PC-3 (cell line): ENCODE results near the gene SLC7A4. TPM values are rescaled to one million over a fixed set of nuclear protein-coding genes. Genes with fewer than 3 reads are reported as not detected.

Source experiments
- ATAC-seq: fragments of 200-7000 bp; cut with Tn5 transposase; 2 replicates; pipeline ENCODE4 v1.9.1; 2020; ENCODE audit warnings: mild to moderate bottlenecking, moderate library complexity
- BruUV-seq: library from RNA; stranded (reverse); fragments of 400-500 nt; replicated peaks from 2 replicates; lab custom pipeline; 2021; lab: Mats Ljungman, UMichigan
- CTCF ChIA-PET: fragments of 300-600 bp; sonication (Branson Sonifier 250); formaldehyde crosslinking; loops from one replicate; lab custom pipeline; 2022; ENCODE audit warnings: antibody characterized with exemption; lab: Charles Lee
- POLR2A ChIA-PET: fragments of 300-600 bp; sonication (Branson Sonifier 250); formaldehyde crosslinking; loops from one replicate; lab custom pipeline; 2022; ENCODE audit warnings: antibody characterized with exemption; ENCODE audit not compliant: unreplicated experiment; lab: Charles Lee
- DNase-seq: peaks from one replicate; pipeline ENCODE4 v3.0.0-alpha.2; 2015
- H2AFZ ChIP-seq: fragments of 300-600 bp; sonication (generic); 2 replicates; pipeline ENCODE4 v1.6.0; 2016; ENCODE audit warnings: antibody characterized with exemption, low read length
- H3F3A ChIP-seq: fragments of 300-600 bp; sonication (generic); one replicate; pipeline ENCODE4 v1.6.0; 2017; ENCODE audit warnings: antibody characterized with exemption, low read length, control low read depth, mild to moderate bottlenecking; ENCODE audit not compliant: unreplicated experiment
- H3K27ac ChIP-seq: fragments of 300-600 bp; sonication (generic); 2 replicates; pipeline ENCODE4 v1.5.1; 2016; ENCODE audit warnings: mild to moderate bottlenecking, low read length
- H3K27me3 ChIP-seq: fragments of 300-600 bp; sonication (generic); 2 replicates; pipeline ENCODE4 v1.6.1; 2016; ENCODE audit warnings: low read length, mixed read lengths
- H3K36me3 ChIP-seq: fragments of 300-600 bp; sonication (generic); 2 replicates; pipeline ENCODE4 v1.6.1; 2016; ENCODE audit warnings: low read depth, mixed run types, low read length, mixed read lengths
- H3K4me1 ChIP-seq: fragments of 300-600 bp; sonication (generic); 2 replicates; pipeline ENCODE4 v1.5.1; 2016; ENCODE audit warnings: low read length; ENCODE audit not compliant: insufficient read depth
- H3K4me2 ChIP-seq: fragments of 300-600 bp; sonication (generic); 2 replicates; pipeline ENCODE4 v1.6.0; 2016; ENCODE audit warnings: low read length
- H3K4me3 ChIP-seq: fragments of 300-600 bp; sonication (generic); 2 replicates; pipeline ENCODE4 v1.5.1; 2016; ENCODE audit warnings: mild to moderate bottlenecking, low read length, mixed read lengths
- H3K79me2 ChIP-seq: fragments of 300-600 bp; sonication (generic); 2 replicates; pipeline ENCODE4 v1.6.1; 2017; ENCODE audit warnings: low read length, mixed read lengths
- H3K9ac ChIP-seq: fragments of 300-600 bp; sonication (generic); 2 replicates; pipeline ENCODE4 v1.6.0; 2016; ENCODE audit warnings: mild to moderate bottlenecking, low read length
- H3K9me2 ChIP-seq: fragments of 300-600 bp; sonication (generic); replicated peaks from 2 replicates; pipeline ENCODE4 v1.6.1; 2016; ENCODE audit warnings: mixed run types, low read length, mixed read lengths
- H3K9me3 ChIP-seq: fragments of 300-600 bp; sonication (generic); 2 replicates; pipeline ENCODE4 v1.6.1; 2016; ENCODE audit warnings: low read length, mixed read lengths
- H4K20me1 ChIP-seq: fragments of 300-600 bp; sonication (generic); 2 replicates; pipeline ENCODE4 v1.6.1; 2016; ENCODE audit warnings: low read length, mixed read lengths
- CTCF ChIP-seq: fragments of 300-600 bp; sonication (generic); conservative IDR thresholded peaks from 2 replicates; pipeline ENCODE4 v1.5.1; 2017; ENCODE audit warnings: antibody characterized with exemption, low read depth, mild to moderate bottlenecking, low read length
- EZH2 ChIP-seq: fragments of 300-600 bp; sonication (generic); IDR thresholded peaks from one replicate; pipeline ENCODE4 v1.6.1; 2017; ENCODE audit warnings: antibody characterized with exemption, mild to moderate bottlenecking, low read length; ENCODE audit not compliant: unreplicated experiment
- EZH2phosphoT487 ChIP-seq: fragments of 300-600 bp; sonication (generic); IDR thresholded peaks from 2 replicates; pipeline ENCODE4 v1.6.1; 2018; ENCODE audit warnings: mild to moderate bottlenecking, antibody characterized with exemption, low read length, borderline replicate concordance
- intact Hi-C: fragments of 100-400 bp; cut with micrococcal nuclease; formaldehyde crosslinking; loops from 2 replicates; pipeline ENCODE4 v1.9.0; 2023
- total RNA-seq: library from RNA; depleted of rRNA; stranded (reverse); fragments of >200 nt; gene quantifications from 2 replicates; pipeline ENCODE4 v1.2.3, GENCODE V29; 2014

Gene SLC7A4
- total RNA-seq, 1 experiment from 2014 or later: not detected

GRCh38 chr22:20995329-20996030, 36.9 kb downstream of the SLC7A4 start:
- ATAC-seq (no peak), DNase-seq (no peak)
- H3K4me3 ChIP-seq: no peak overlapping the region
- H3K36me3 ChIP-seq: peaks cover 6% of the 10 kb centered on the region; the same call in 1 of the 2 replicates
- peaks cover 6% of the 10 kb centered on the region for H3K4me1 ChIP-seq
- no peak for TF ChIP-seq CTCF
- no peak for TF ChIP-seq EZH2phosphoT487
- TF ChIP-seq EZH2: no peak
- H3K9me3 ChIP-seq: no peaks in the 10 kb centered on the region
- ChIA-PET POLR2A (interaction anchor here (0.6 kb wide), 1 partner anchor 8 kb away, joined by 3 read pairs; no protein-coding TSS in a partner anchor), CTCF (no interaction called here)
- no peaks in the 10 kb centered on the region for H3F3A ChIP-seq
- BruUV-seq: no TSS peak
- no peak overlapping the region for H3K9ac ChIP-seq
- H3K27me3 ChIP-seq: no peaks in the 10 kb centered on the region
- H4K20me1 ChIP-seq: no peaks in the 10 kb centered on the region
- peaks cover 10% of the 10 kb centered on the region for H3K79me2 ChIP-seq
- intact Hi-C loops: no loop called here
- no peak overlapping the region for H3K4me2 ChIP-seq
- H3K27ac ChIP-seq: no peak overlapping the region
- H2AFZ ChIP-seq: no peak overlapping the region
- no peaks in the 10 kb centered on the region for H3K9me2 ChIP-seq

- no peak for ATAC-seq
- Histone ChIP-seq H3K9ac (no peak overlapping the region), H3K36me3 (peaks cover 6% of the 10 kb centered on the region; the same call in 1 of the 2 replicates), H3K4me3 (no peak overlapping the region), H3K9me3 (no peaks in the 10 kb centered on the region), H3K4me1 (no peaks in the 10 kb centered on the region), H3K27me3 (no peaks in the 10 kb centered on the region), H3K9me2 (no peaks in the 10 kb centered on the region), H3K27ac (no peak overlapping the region), H3K4me2 (no peak overlapping the region), H3K79me2 (peaks cover 4% of the 10 kb centered on the region), H3F3A (no peaks in the 10 kb centered on the region), H4K20me1 (no peaks in the 10 kb centered on the region), H2AFZ (no peak overlapping the region)
- CTCF ChIA-PET: no interaction called here
- no peak for TF ChIP-seq EZH2phosphoT487
- POLR2A ChIA-PET: no interaction called here
- DNase-seq: no peak
- intact Hi-C loops: no loop called here
- no TSS peak for BruUV-seq
Measured at GRCh38 chr22:20994902-20995241, 37.5 kb downstream of the SLC7A4 start.

GRCh38 chr22:20994128-20994901, 38.0 kb downstream of the SLC7A4 start:
- Histone ChIP-seq H3K9ac (no peak overlapping the region), H3K4me3 (no peak overlapping the region), H3F3A (no peaks in the 10 kb centered on the region), H3K4me1 (no peaks in the 10 kb centered on the region), H2AFZ (no peak overlapping the region), H3K4me2 (no peak overlapping the region), H3K9me3 (no peaks in the 10 kb centered on the region), H3K79me2 (no peaks in the 10 kb centered on the region), H4K20me1 (no peaks in the 10 kb centered on the region), H3K36me3 (peaks cover under 1% of the 10 kb centered on the region; the same call in 1 of the 2 replicates), H3K27me3 (no peaks in the 10 kb centered on the region), H3K27ac (no peak overlapping the region), H3K9me2 (no peaks in the 10 kb centered on the region)
- CTCF ChIA-PET: no interaction called here
- no TSS peak for BruUV-seq
- intact Hi-C loops: no loop called here
- ATAC-seq (no peak), DNase-seq (no peak)
- POLR2A ChIA-PET: no interaction called here
- TF ChIP-seq EZH2 (no peak), EZH2phosphoT487 (no peak), CTCF (no peak)
